ENCODE measurements around the gene ALDH1A1.

Gene ALDH1A1

GRCh38 chr9:72983512-72984225, 30.8 kb upstream of the ALDH1A1 start:
- Mint-ChIP-seq H3K9me3 (no peaks in the 10 kb centered on the region), H3K4me1 (no peaks in the 10 kb centered on the region), H3K4me3 (no peak overlapping the region), H3K36me3 (no peaks in the 10 kb centered on the region), H3K27ac (no peak overlapping the region), H3K27me3 (peaks cover 2% of the 10 kb centered on the region)
- DNase-seq (ENCODE audit: low spot score in 2 of 2) (no peak), ATAC-seq (ENCODE audit: low read depth) (no peak)

GRCh38 chr9:72983056-72983455, 30.2 kb upstream of the ALDH1A1 start:
- no peaks in the 10 kb centered on the region for H3K9me3 Mint-ChIP-seq
- no peak overlapping the region for H3K4me3 Mint-ChIP-seq
- ATAC-seq (ENCODE audit: low read depth) = no peak
- no peak overlapping the region for H3K27ac Mint-ChIP-seq
- H3K36me3 Mint-ChIP-seq = no peaks in the 10 kb centered on the region
- no peaks in the 10 kb centered on the region for H3K4me1 Mint-ChIP-seq
- H3K27me3 Mint-ChIP-seq = peaks cover 2% of the 10 kb centered on the region
- no peak for DNase-seq (ENCODE audit: low spot score in 2 of 2)

GRCh38 chr9:72982146-72982799, 29.4 kb upstream of the ALDH1A1 start:
- DNase-seq (ENCODE audit: low spot score in 2 of 2) (no peak), ATAC-seq (ENCODE audit: low read depth) (no peak)
- no peaks in the 10 kb centered on the region for H3K4me1 Mint-ChIP-seq
- H3K27ac Mint-ChIP-seq = no peak overlapping the region
- no peak overlapping the region for H3K4me3 Mint-ChIP-seq
- peaks cover 2% of the 10 kb centered on the region for H3K27me3 Mint-ChIP-seq
- no peaks in the 10 kb centered on the region for H3K36me3 Mint-ChIP-seq
- H3K9me3 Mint-ChIP-seq = no peaks in the 10 kb centered on the region

- ATAC-seq (ENCODE audit: low read depth) = no peak
- H3K9me3 Mint-ChIP-seq = no peaks in the 10 kb centered on the region
- DNase-seq (ENCODE audit: low spot score in 2 of 2) = no peak
Observed at GRCh38 chr9:72981433-72981832, 28.6 kb upstream of the ALDH1A1 start.

GRCh38 chr9:72980600-72981265, 27.9 kb upstream of the ALDH1A1 start:
- H3K27me3 Mint-ChIP-seq = peaks cover 2% of the 10 kb centered on the region
- H3K9me3 Mint-ChIP-seq = no peaks in the 10 kb centered on the region
- no peak overlapping the region for H3K4me3 Mint-ChIP-seq
- no peaks in the 10 kb centered on the region for H3K36me3 Mint-ChIP-seq
- no peaks in the 10 kb centered on the region for H3K4me1 Mint-ChIP-seq
- no peak overlapping the region for H3K27ac Mint-ChIP-seq
- ATAC-seq (ENCODE audit: low read depth) = no peak
- no peak for DNase-seq (ENCODE audit: low spot score in 2 of 2)

More at GRCh38 chr9:72981433-72981832, 28.6 kb upstream of the ALDH1A1 start:
- H3K36me3 Mint-ChIP-seq = no peaks in the 10 kb centered on the region
- H3K27me3 Mint-ChIP-seq = peaks cover 2% of the 10 kb centered on the region
- no peak overlapping the region for H3K27ac Mint-ChIP-seq
- H3K4me3 Mint-ChIP-seq = no peak overlapping the region
- H3K4me1 Mint-ChIP-seq = no peaks in the 10 kb centered on the region

GRCh38 chr9:72980183-72980582, 27.3 kb upstream of the ALDH1A1 start:
- Mint-ChIP-seq H3K27me3 (peaks cover 2% of the 10 kb centered on the region), H3K9me3 (no peaks in the 10 kb centered on the region), H3K4me1 (no peaks in the 10 kb centered on the region), H3K4me3 (no peak overlapping the region), H3K36me3 (no peaks in the 10 kb centered on the region), H3K27ac (no peak overlapping the region)
- DNase-seq (ENCODE audit: low spot score in 2 of 2) (no peak), ATAC-seq (ENCODE audit: low read depth) (no peak)

GRCh38 chr9:72979405-72980100, 26.7 kb upstream of the ALDH1A1 start:
- no peak overlapping the region for H3K4me3 Mint-ChIP-seq
- DNase-seq (ENCODE audit: low spot score in 2 of 2) (no peak), ATAC-seq (ENCODE audit: low read depth) (no peak)
- no peaks in the 10 kb centered on the region for H3K4me1 Mint-ChIP-seq
- H3K9me3 Mint-ChIP-seq = no peaks in the 10 kb centered on the region
- H3K27ac Mint-ChIP-seq = no peak overlapping the region
- H3K27me3 Mint-ChIP-seq = peaks cover 2% of the 10 kb centered on the region
- no peaks in the 10 kb centered on the region for H3K36me3 Mint-ChIP-seq

- H3K27ac Mint-ChIP-seq = no peak overlapping the region
- H3K4me1 Mint-ChIP-seq = no peaks in the 10 kb centered on the region
- no peaks in the 10 kb centered on the region for H3K36me3 Mint-ChIP-seq
- H3K9me3 Mint-ChIP-seq = no peaks in the 10 kb centered on the region
- ATAC-seq (ENCODE audit: low read depth) = no peak
- peaks cover 2% of the 10 kb centered on the region for H3K27me3 Mint-ChIP-seq
- DNase-seq (ENCODE audit: low spot score in 2 of 2) = no peak
- no peak overlapping the region for H3K4me3 Mint-ChIP-seq
Observed at GRCh38 chr9:72978744-72979143, 25.9 kb upstream of the ALDH1A1 start.

- H3K9me3 Mint-ChIP-seq = no peaks in the 10 kb centered on the region
- H3K36me3 Mint-ChIP-seq = no peaks in the 10 kb centered on the region
- H3K4me1 Mint-ChIP-seq = no peaks in the 10 kb centered on the region
- peaks cover 2% of the 10 kb centered on the region for H3K27me3 Mint-ChIP-seq
- DNase-seq (ENCODE audit: low spot score in 2 of 2) (no peak), ATAC-seq (ENCODE audit: low read depth) (no peak)
- no peak overlapping the region for H3K27ac Mint-ChIP-seq
- H3K4me3 Mint-ChIP-seq = no peak overlapping the region
Observed at GRCh38 chr9:72977670-72978069, 24.8 kb upstream of the ALDH1A1 start.

GRCh38 chr9:72974501-72974900, 21.6 kb upstream of the ALDH1A1 start:
- Mint-ChIP-seq H3K9me3 (no peaks in the 10 kb centered on the region), H3K27me3 (no peaks in the 10 kb centered on the region), H3K27ac (no peak overlapping the region), H3K36me3 (no peaks in the 10 kb centered on the region), H3K4me3 (no peak overlapping the region), H3K4me1 (no peaks in the 10 kb centered on the region)
- DNase-seq (ENCODE audit: low spot score in 2 of 2) (no peak), ATAC-seq (ENCODE audit: low read depth) (no peak)

- H3K9me3 Mint-ChIP-seq = no peaks in the 10 kb centered on the region
- no peak overlapping the region for H3K27ac Mint-ChIP-seq
Observed at GRCh38 chr9:72972636-72973035, 19.8 kb upstream of the ALDH1A1 start.

GRCh38 chr9:72971411-72971810, 18.6 kb upstream of the ALDH1A1 start:
- Mint-ChIP-seq H3K27ac (no peak overlapping the region), H3K4me1 (no peaks in the 10 kb centered on the region), H3K4me3 (no peak overlapping the region), H3K36me3 (no peaks in the 10 kb centered on the region), H3K27me3 (no peaks in the 10 kb centered on the region), H3K9me3 (no peaks in the 10 kb centered on the region)
- ATAC-seq (ENCODE audit: low read depth) (no peak), DNase-seq (ENCODE audit: low spot score in 2 of 2) (no peak)

More at GRCh38 chr9:72972636-72973035, 19.8 kb upstream of the ALDH1A1 start:
- H3K36me3 Mint-ChIP-seq = no peaks in the 10 kb centered on the region
- DNase-seq (ENCODE audit: low spot score in 2 of 2) (no peak), ATAC-seq (ENCODE audit: low read depth) (no peak)
- H3K4me3 Mint-ChIP-seq = no peak overlapping the region
- H3K27me3 Mint-ChIP-seq = no peaks in the 10 kb centered on the region
- H3K4me1 Mint-ChIP-seq = no peaks in the 10 kb centered on the region

GRCh38 chr9:72960446-72960845, 7.6 kb upstream of the ALDH1A1 start:
- DNase-seq (ENCODE audit: low spot score in 2 of 2) = no peak
- Mint-ChIP-seq H3K27ac (no peak overlapping the region), H3K4me3 (no peak overlapping the region), H3K4me1 (no peaks in the 10 kb centered on the region), H3K36me3 (no peaks in the 10 kb centered on the region), H3K27me3 (peaks cover 2% of the 10 kb centered on the region), H3K9me3 (peaks cover 10% of the 10 kb centered on the region)
- ATAC-seq (ENCODE audit: low read depth) = no peak

Measured in memory B cell (primary cell).